SU-DHL-6 (cell line): ENCODE results near the gene BCAS4.

Source experiments
- H2AFZ ChIP-seq: fragments of 200-600 bp; sonication (generic); 2 replicates; pipeline ENCODE4 v1.6.1; 2014; ENCODE audit warnings: low read depth, mild to moderate bottlenecking, moderate library complexity, mixed read lengths, antibody characterized with exemption, low read length; ENCODE audit not compliant: severe bottlenecking
- H3F3A ChIP-seq: fragments of 200-600 bp; shearing (Covaris generic); 2 replicates; pipeline ENCODE4 v1.6.0; 2016; ENCODE audit warnings: antibody characterized with exemption, mild to moderate bottlenecking; ENCODE audit not compliant: insufficient read depth
- H3K27ac ChIP-seq: fragments of 200-600 bp; sonication (generic); 2 replicates; pipeline ENCODE4 v1.5.1; 2016; ENCODE audit warnings: low read depth, mild to moderate bottlenecking, low read length, moderate library complexity, mixed read lengths
- H3K27me3 ChIP-seq: fragments of 200-600 bp; sonication (generic), shearing (Covaris generic); 2 replicates; pipeline ENCODE4 v1.6.0; 2014; ENCODE audit warnings: mild to moderate bottlenecking, low read length
- H3K36me3 ChIP-seq: fragments of 200-600 bp; sonication (generic); 2 replicates; pipeline ENCODE4 v1.6.1; 2014; ENCODE audit warnings: mild to moderate bottlenecking, low read length, mixed read lengths
- H3K4me2 ChIP-seq: fragments of 300-600, 200-600 bp; shearing (Covaris generic), sonication (generic); 2 replicates; pipeline ENCODE4 v1.6.0; 2014; ENCODE audit warnings: low read length, low read depth, mild to moderate bottlenecking; ENCODE audit not compliant: poor library complexity, severe bottlenecking
- H3K4me3 ChIP-seq: fragments of 200-600 bp; sonication (generic); 2 replicates; pipeline ENCODE4 v1.5.1; 2014; ENCODE audit warnings: antibody characterized with exemption, low read length, mild to moderate bottlenecking, mixed read lengths; ENCODE audit not compliant: insufficient read depth, poor library complexity, severe bottlenecking
- H3K79me2 ChIP-seq: fragments of 200-600 bp; sonication (generic); 2 replicates; pipeline ENCODE4 v1.6.1; 2014; ENCODE audit warnings: mild to moderate bottlenecking, low read length, moderate library complexity; ENCODE audit not compliant: insufficient read depth
- H3K9ac ChIP-seq: fragments of 200-600 bp; sonication (generic); 2 replicates; pipeline ENCODE4 v1.7.0; 2014; ENCODE audit warnings: mild to moderate bottlenecking, low read length
- H3K9me2 ChIP-seq: fragments of 200-600 bp; sonication (generic); replicated peaks from 2 replicates; pipeline ENCODE4 v1.6.1; 2014; ENCODE audit warnings: low read length; ENCODE audit not compliant: insufficient read depth
- H3K9me3 ChIP-seq: fragments of 200-600 bp; sonication (generic); 2 replicates; pipeline ENCODE4 v1.6.1; 2014; ENCODE audit warnings: low read length, mixed read lengths; ENCODE audit not compliant: insufficient read depth
- H4K20me1 ChIP-seq: fragments of 200-600 bp; sonication (generic); 2 replicates; pipeline ENCODE4 v1.6.1; 2014; ENCODE audit warnings: low read depth, mild to moderate bottlenecking, antibody characterized with exemption, low read length, moderate library complexity, mixed read lengths
- EZH2phosphoT487 ChIP-seq: fragments of 200-600 bp; sonication (generic), shearing (Covaris generic); conservative IDR thresholded peaks from 2 replicates; pipeline ENCODE4 v1.6.1; 2018; ENCODE audit warnings: mild to moderate bottlenecking, antibody characterized with exemption, low read length, moderate library complexity, mixed read lengths
- TF ChIP-seq, protein P1 (sequence below): fragments of 200-600 bp; sonication (generic); IDR thresholded peaks from one replicate; pipeline ENCODE4 v1.5.1; 2017; ENCODE audit warnings: antibody characterized with exemption, mild to moderate bottlenecking, low read length, moderate library complexity; ENCODE audit not compliant: insufficient read depth, poor library complexity, severe bottlenecking

Gene BCAS4

DNA sequence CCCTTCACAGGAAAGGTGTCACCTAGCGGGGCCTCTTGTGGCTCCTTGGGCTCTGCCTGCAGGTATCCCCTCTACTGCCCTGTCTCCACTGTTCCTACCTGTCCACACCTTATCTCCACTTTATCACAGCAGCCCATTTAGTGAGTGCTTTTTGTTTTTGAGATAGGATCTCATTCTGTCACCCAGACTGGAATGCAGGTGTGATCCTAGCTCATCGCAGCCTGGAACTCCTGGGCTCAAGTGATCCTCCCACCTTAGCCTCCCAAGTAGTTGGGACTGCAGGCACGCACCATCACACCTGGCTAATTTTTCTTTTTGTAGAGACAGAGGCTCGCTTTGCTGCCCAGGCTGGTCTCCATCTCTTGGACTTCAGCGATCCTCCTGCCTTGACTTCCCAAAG lies 48.0 kb downstream of the BCAS4 start:
- Histone ChIP-seq H3K4me2 (no peak overlapping the region), H3K79me2 (no peaks in the 10 kb centered on the region; the same call in 1 of the 2 replicates), H3K9ac (no peak overlapping the region), H3K9me2 (no peaks in the 10 kb centered on the region), H2AFZ (no peak overlapping the region), H3F3A (no peaks in the 10 kb centered on the region; the same call in 1 of the 2 replicates), H3K36me3 (no peaks in the 10 kb centered on the region), H3K9me3 (no peaks in the 10 kb centered on the region), H4K20me1 (no peaks in the 10 kb centered on the region), H3K4me3 (no peak overlapping the region), H3K27ac (no peak overlapping the region), H3K27me3 (no peaks in the 10 kb centered on the region)
- no peak for TF ChIP-seq EZH2phosphoT487
- TF ChIP-seq, protein P1, sequence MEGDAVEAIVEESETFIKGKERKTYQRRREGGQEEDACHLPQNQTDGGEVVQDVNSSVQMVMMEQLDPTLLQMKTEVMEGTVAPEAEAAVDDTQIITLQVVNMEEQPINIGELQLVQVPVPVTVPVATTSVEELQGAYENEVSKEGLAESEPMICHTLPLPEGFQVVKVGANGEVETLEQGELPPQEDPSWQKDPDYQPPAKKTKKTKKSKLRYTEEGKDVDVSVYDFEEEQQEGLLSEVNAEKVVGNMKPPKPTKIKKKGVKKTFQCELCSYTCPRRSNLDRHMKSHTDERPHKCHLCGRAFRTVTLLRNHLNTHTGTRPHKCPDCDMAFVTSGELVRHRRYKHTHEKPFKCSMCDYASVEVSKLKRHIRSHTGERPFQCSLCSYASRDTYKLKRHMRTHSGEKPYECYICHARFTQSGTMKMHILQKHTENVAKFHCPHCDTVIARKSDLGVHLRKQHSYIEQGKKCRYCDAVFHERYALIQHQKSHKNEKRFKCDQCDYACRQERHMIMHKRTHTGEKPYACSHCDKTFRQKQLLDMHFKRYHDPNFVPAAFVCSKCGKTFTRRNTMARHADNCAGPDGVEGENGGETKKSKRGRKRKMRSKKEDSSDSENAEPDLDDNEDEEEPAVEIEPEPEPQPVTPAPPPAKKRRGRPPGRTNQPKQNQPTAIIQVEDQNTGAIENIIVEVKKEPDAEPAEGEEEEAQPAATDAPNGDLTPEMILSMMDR, result no peak

DNA sequence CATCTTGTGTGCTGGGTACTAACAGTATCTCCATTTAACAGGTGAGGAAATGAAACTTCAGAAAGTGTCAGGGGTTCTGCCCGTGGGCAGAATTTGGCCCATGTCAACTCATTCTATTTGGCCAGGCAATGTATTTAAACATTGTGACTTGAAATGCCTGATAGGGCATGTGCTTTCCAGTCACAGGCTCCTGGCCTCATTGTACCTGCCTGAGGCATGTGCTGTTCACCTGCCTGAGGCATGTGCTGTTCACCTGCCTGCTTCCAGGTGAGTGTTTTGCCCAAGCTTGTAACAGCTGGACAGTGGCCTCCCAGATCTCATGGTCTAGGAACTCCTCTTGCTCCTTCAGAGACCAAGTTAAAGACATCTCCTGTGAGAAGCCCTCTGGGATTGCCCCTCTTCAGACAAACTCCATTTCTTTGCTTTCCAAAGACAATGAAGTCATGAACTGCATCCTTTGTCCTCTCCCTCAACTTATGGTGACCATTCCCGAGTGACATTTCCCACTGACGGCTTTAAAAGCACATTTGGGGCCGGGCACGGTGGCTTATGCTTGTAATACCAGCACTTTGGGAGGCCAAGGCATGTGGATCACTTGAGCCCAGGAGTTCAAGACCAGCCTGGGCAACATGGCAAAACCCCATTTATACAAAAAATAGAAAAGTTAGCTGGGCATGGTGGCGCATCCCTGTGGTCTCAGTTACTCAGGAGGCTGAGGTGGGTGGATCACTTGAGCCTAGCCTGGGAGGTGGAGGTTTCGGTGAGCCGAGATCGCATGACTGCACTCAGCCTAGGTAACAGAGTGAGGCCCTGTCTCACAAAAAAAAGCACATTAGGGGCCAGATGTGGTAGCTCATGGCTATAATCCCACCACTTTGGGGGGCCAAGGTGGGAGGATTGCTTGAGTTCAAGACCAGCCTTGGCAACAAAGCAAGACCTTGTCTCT lies 48.7 kb downstream of the BCAS4 start:
- Histone ChIP-seq H3K9me3 (no peaks in the 10 kb centered on the region), H3K4me3 (no peak overlapping the region), H3K4me2 (no peak overlapping the region), H3K36me3 (no peaks in the 10 kb centered on the region), H3K9ac (no peak overlapping the region), H2AFZ (no peak overlapping the region), H3K27ac (0 out of 2 replicates have a peak overlapping the region, but pooled peaks have one; percentile 1), H3K9me2 (no peaks in the 10 kb centered on the region), H4K20me1 (no peaks in the 10 kb centered on the region), H3K27me3 (no peaks in the 10 kb centered on the region), H3F3A (peaks cover 7% of the 10 kb centered on the region), H3K79me2 (no peaks in the 10 kb centered on the region; the same call in 1 of the 2 replicates)
- TF ChIP-seq EZH2phosphoT487, result no peak
- TF ChIP-seq, protein P1, result no peak

DNA sequence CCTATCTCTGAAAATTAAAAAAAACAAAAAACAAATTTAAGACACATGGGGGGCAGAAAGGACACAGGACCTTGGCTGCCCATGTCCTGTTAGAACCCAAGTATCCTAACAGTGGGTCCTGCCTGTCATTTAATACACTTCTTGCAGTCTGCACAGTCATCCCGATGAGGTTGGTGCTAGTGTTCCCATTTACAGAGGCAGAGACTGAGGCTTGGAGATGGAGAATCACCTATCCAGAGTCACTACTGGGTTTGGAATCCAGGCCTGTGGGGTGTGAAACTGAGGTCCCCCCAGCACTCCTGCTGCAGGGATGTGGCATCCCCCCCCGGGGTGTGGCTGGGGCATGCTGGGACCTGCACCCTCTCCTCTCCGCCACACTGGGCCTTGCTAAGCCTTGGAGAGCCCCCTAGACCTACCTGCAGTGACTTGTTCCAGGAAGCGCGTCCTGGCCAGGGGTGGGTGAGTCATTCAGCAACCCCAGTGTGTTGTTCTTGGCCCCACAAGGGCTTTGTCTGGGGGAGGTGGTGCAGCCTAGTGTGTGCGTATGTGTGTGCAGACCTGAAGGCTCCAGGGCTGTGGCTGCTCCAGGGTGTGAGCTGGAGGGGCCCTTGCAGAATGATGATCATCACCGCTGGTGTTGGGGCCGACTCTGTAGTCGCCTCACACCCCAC lies 49.7 kb downstream of the BCAS4 start:
- TF ChIP-seq, protein P1, result no peak
- TF ChIP-seq EZH2phosphoT487, result no peak
- Histone ChIP-seq H3K79me2 (no peaks in the 10 kb centered on the region; the same call in 1 of the 2 replicates), H3K27me3 (no peaks in the 10 kb centered on the region), H4K20me1 (no peaks in the 10 kb centered on the region), H3K27ac (no peak overlapping the region), H3K9me3 (no peaks in the 10 kb centered on the region), H3K4me3 (no peak overlapping the region), H2AFZ (no peak overlapping the region), H3K4me2 (no peak overlapping the region), H3K36me3 (no peaks in the 10 kb centered on the region), H3F3A (peaks cover 10% of the 10 kb centered on the region), H3K9ac (no peak overlapping the region), H3K9me2 (no peaks in the 10 kb centered on the region)
